ENCODE measurements around the gene PAM. TPM values are rescaled to one million over a fixed set of nuclear protein-coding genes. Genes with fewer than 3 reads are reported as not detected.

PAM gene
- total and polyA plus RNA-seq, 2 of the 13 experiments (the other 11 are each of a cell fraction or from before 2014, with no cell fraction given) = 20.2 to 79.1 TPM

- TF ChIP-seq THAP11 (CRISPR knock-in tag; IDR thresholded peaks at IDR 0.05) = no peak
Observed at GRCh38 chr5:103035701-103036100, 280.6 kb downstream of the PAM start (continued).

- no TSS peak for BruUV-seq (replicated peaks)
- ATAC-seq (no peak), DNase-seq (ENCODE audit: low spot score) (no peak), FAIRE-seq (no peak)
- POLR2A ChIA-PET = no interaction called here
- in situ Hi-C loops (cut with HindIII; ENCODE audit: extremely low pct_ligation_motif_present, low pct_unique_long_range_greater_than_20kb) = no loop called here
- WGBS (ENCODE audit: low lambda C conversion rate) = 4% methylated on average over 2 of the region's 2 CpGs
- Histone ChIP-seq H3K9me3 (ENCODE audit: low read length) (no peaks in the 10 kb centered on the region), H3K36me3 (replicated peaks in 1 of 2; ENCODE audit: control insufficient read depth in 1 of 2, insufficient read depth in 2 of 2, low read length in 2 of 2) (no peaks in the 10 kb centered on the region), H2AFZ (ENCODE audit: low read length) (no peak overlapping the region), H3K9ac (ENCODE audit: insufficient read depth, low read depth, low read length) (no peak overlapping the region), H4K20me1 (ENCODE audit: insufficient read depth, low read length) (no peaks in the 10 kb centered on the region), H3K4me1 (ENCODE audit: insufficient read depth, low read length) (no peaks in the 10 kb centered on the region), H3K27me3 (ENCODE audit: control insufficient read depth in 1 of 2, insufficient read depth in 2 of 2, low read length in 2 of 2) (no peaks in the 10 kb centered on the region), H3K27ac (ENCODE audit: extremely low read length, insufficient read depth, low read length) (no peak overlapping the region), H3K4me3 (replicated peaks in 1 of 3; ENCODE audit: insufficient read depth in 1 of 3, low read depth in 2 of 3, low read length in 3 of 3) (no peak overlapping the region), H3K4me2 (ENCODE audit: low read depth, low read length) (no peak overlapping the region), H3K79me2 (ENCODE audit: insufficient read depth, low read length) (no peaks in the 10 kb centered on the region)
- CTCF ChIA-PET (ENCODE audit: low intra/inter-chr PET ratio, low total read pairs) = no interaction called here
- TF ChIP-seq ZNF720 (CRISPR knock-in tag; IDR thresholded peaks at IDR 0.05) = no peak
- no peak for TF ChIP-seq ZNF33A (CRISPR knock-in tag; IDR thresholded peaks at IDR 0.05; ENCODE audit: borderline replicate concordance)
- no peak for TF ChIP-seq HNRNPH1 (optimal IDR thresholded peaks at IDR 0.05; ENCODE audit: low read depth, low read length)
- no peak for TF ChIP-seq SOX5 (CRISPR knock-in tag; IDR thresholded peaks at IDR 0.05; ENCODE audit: borderline replicate concordance)
- TF ChIP-seq MBNL3 (CRISPR knock-in tag; conservative IDR thresholded peaks at IDR 0.05) = no peak
- no peak for TF ChIP-seq TRAFD1 (CRISPR knock-in tag; IDR thresholded peaks at IDR 0.05; ENCODE audit: borderline replicate concordance)
- TF ChIP-seq TAF1 (CRISPR knock-in tag; IDR thresholded peaks at IDR 0.05) = no peak
- TF ChIP-seq ZNF619 (CRISPR knock-in tag; IDR thresholded peaks at IDR 0.05) = no peak
- no peak for TF ChIP-seq ZNF629 (CRISPR knock-in tag; conservative IDR thresholded peaks at IDR 0.05)
- TF ChIP-seq MXD3 (CRISPR knock-in tag; IDR thresholded peaks at IDR 0.05) = no peak
- TF ChIP-seq, protein P1, sequence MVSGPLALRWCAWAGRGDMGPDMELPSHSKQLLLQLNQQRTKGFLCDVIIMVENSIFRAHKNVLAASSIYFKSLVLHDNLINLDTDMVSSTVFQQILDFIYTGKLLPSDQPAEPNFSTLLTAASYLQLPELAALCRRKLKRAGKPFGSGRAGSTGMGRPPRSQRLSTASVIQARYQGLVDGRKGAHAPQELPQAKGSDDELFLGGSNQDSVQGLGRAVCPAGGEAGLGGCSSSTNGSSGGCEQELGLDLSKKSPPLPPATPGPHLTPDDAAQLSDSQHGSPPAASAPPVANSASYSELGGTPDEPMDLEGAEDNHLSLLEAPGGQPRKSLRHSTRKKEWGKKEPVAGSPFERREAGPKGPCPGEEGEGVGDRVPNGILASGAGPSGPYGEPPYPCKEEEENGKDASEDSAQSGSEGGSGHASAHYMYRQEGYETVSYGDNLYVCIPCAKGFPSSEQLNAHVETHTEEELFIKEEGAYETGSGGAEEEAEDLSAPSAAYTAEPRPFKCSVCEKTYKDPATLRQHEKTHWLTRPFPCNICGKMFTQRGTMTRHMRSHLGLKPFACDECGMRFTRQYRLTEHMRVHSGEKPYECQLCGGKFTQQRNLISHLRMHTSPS (CRISPR knock-in tag; IDR thresholded peaks at IDR 0.05; ENCODE audit: low read depth) = no peak
- TF ChIP-seq TAF15 (IDR thresholded peaks at IDR 0.05; ENCODE audit: low read depth, low read length, poor library complexity, severe bottlenecking) = no peak
- TF ChIP-seq, protein P2, sequence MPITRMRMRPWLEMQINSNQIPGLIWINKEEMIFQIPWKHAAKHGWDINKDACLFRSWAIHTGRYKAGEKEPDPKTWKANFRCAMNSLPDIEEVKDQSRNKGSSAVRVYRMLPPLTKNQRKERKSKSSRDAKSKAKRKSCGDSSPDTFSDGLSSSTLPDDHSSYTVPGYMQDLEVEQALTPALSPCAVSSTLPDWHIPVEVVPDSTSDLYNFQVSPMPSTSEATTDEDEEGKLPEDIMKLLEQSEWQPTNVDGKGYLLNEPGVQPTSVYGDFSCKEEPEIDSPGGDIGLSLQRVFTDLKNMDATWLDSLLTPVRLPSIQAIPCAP (CRISPR knock-in tag; IDR thresholded peaks at IDR 0.05; ENCODE audit: low read depth) = no peak
- TF ChIP-seq ZSCAN21 (CRISPR knock-in tag; IDR thresholded peaks at IDR 0.05; ENCODE audit: borderline replicate concordance) = no peak
- no peak for TF ChIP-seq HOXA9 (CRISPR knock-in tag; IDR thresholded peaks at IDR 0.05; ENCODE audit: borderline replicate concordance)
- TF ChIP-seq NCOA2 (CRISPR knock-in tag; IDR thresholded peaks at IDR 0.05) = no peak
- intact Hi-C loops (cut with micrococcal nuclease; ENCODE audit: unreplicated experiment) = no loop called here
Observed at GRCh38 chr5:103036601-103037000, 281.5 kb downstream of the PAM start.
